GM18858 (cell line): ENCODE measurements around the gene ARHGAP24.
"Not testable (repeated sequence)": the region's sequence is repeated elsewhere in the genome, so short reads cannot be mapped to it uniquely, and the experiment has no call there.

Source experiments
- ATAC-seq: cut with Tn5 transposase; IDR thresholded peaks from one replicate; pipeline ENCODE4 v1.9.1; 2021; ENCODE audit not compliant: unreplicated experiment

The ARHGAP24 gene

GRCh38 chr4:85803856-85804255 is 328.9 kb downstream of the ARHGAP24 start:
- no peak for ATAC-seq

DNA sequence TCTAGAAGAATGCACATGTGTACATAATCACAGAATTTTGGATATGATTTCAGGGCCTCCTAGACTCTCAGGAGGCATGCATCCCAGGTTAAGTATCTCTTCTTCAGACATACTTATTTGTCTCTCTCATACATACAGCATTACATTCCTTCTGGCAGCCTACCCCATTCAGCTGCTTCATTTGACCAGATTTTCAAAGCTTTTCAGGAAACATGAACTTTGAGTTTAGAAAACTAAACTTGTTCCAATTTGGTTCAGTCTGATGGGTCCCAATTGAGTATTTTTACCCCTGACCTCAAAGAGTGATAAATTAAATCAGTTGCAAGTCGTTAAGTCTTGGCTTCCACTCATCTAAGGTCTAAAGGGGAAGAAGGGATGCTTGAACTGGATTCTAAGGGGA is 330.9 kb downstream of the ARHGAP24 start:
- ATAC-seq: no peak

DNA sequence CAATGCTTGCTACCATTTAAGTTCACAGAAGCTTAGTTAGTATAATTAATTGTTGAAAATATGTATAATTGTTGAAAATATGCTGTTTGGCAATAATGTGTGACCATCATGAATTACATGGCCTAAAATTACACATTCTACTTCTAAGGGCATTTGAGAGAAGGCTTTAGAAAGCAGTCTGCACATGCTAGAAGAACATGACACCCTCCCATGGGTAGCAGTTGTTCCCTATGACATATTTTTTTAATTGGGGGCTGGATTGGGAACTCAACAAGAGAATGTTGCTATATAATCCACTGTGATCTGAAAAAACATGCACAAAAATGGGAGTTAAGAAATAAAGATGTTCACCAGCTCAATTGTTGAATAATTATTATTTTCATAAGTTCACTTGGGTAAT is 331.4 kb downstream of the ARHGAP24 start:
- ATAC-seq: no peak

DNA sequence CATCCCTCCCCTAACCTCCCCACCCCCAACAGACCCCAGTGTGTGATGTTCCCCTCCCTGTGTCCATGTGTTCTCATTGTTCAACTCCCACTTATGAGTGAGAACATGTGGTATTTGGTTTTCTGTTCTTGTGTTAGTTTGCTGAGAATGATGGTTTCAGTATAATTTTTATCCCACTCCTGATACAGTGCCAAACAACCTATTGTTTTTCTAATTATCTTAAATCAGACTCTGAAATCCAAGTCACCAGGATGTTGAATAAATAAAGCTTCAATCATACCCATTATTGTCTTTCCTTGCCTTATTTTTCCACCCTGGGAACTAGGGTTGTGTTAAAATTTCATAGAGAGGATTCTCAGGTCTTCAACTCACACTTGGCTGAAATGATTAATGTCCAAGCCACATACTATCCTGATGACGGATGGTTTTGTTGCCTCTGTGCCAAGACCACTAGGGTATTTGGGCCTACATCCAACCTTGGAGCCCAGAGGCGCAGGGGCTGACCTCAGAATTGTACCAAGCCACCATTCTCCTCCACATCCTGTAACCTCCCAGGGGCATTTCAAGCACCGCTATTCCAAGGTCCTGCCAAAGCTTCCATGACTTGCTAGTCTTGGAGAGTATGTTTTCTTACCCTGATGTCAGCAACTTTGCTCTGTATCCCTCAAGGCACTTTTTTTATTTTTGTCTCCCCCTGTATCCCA is 332.4 kb downstream of the ARHGAP24 start:
- no peak for ATAC-seq

DNA sequence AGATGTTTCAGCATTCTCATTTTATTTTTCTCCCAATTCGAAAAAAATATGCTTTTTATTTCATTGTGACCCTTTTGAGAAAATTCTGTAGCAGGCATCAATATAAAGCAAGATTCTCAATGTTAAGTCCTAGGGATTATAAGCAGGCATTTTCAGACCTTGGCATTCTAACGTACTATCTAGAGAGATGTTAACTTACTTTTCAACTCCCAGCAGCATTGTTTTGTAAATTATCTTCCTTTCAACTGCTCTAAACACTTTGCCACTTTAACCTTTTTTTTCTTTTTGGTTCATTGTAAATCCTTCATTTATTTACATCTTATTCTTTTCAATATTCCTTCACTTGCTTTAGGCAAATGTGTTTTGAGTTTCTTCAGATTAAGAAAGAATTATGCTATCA is 333.2 kb downstream of the ARHGAP24 start:
- no peak for ATAC-seq

DNA sequence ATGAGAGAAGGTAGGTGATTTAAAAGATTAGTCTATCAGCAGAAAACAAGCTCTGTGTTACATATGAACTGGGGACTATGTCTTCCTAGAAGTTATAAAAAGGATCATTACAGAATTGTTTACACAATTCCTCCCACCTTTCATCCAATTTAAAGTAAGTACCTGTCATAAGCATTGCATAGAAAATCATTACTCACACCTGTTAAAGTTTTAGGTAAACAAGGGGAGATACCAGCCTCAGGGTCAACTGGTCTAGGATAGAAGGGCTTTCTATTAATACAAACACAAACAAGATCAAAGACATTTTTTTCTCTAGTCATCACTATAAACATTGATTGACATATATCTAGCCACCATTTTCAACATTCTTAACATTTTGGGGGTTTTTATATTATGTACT is 333.9 kb downstream of the ARHGAP24 start:
- no peak for ATAC-seq

- ATAC-seq: no peak
These were observed 337.8 kb downstream of the ARHGAP24 start for GRCh38 chr4:85812776-85813175.

DNA sequence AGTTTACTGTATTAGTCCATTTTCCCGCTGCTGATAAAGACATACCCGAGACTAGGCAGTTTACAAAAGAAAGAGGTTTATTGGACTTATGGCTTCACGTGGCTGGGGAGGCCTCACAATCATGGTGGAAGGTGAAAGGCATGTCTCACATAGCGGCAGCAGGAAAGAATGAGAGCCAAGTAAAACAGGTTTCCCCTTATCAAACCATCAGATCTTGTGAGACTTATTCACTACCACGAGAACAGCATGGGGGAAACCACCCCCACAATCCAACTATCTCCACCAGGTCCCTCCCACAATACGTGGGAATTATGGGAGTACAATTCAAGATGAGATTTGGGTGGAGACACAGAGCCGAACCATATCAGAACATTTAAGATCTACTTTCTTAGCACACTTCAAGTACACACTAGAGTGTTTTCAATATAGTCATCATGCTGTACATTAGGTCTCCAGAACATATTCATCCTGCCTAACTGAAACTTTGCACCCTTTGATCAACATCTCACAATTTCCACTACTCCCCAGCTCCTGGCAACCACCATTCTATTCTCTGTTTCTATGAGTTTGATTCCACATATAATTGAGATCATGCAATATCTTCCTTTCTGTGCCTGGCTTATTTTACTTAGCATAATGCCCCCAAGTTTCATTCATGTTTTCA is 341.0 kb downstream of the ARHGAP24 start:
- ATAC-seq: no peak

DNA sequence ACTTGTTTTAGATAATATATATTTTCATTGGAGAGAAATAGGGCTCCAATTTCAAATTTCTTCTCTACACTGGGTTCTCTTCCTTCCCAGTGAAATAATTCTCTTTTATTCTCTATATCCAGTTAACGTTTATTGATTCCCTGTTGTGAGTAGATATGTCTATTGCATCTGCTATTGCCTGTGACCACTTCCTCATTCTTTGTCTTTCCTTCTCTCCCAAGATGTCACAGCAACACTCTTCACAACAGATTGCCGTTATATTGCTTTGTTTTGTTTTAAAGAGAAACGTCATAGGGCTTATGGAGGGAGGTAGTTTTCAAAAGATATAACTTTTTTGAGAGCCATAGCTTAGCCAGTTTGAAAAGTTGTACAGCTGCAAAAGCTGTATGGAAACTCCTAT is 343.8 kb downstream of the ARHGAP24 start:
- ATAC-seq: no peak

- ATAC-seq: not testable (repeated sequence)
These were observed 345.2 kb downstream of the ARHGAP24 start for GRCh38 chr4:85820101-85820500.

- ATAC-seq: no peak
These were observed 346.9 kb downstream of the ARHGAP24 start for GRCh38 chr4:85821688-85822455.

DNA sequence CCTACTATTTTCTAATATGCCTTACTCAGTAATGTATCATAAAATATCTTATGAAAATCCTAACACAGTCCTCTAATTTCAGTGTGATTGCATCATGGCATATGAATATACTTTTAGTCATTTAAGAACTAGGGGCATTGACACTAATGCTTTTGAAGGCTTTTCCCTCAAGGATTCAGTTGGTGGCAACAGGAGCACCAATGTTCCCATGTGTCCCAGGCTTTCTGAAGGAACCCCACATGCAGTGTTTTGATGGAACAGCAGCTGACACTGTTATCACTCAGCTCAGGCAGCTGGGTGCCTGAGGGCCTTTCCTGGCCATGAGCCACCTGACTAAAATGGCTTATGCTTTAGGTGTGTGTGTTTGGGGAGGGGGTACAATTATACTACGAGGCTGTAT is 348.3 kb downstream of the ARHGAP24 start:
- ATAC-seq: no peak

- no peak for ATAC-seq
These were observed 349.4 kb downstream of the ARHGAP24 start for GRCh38 chr4:85824166-85824945.

DNA sequence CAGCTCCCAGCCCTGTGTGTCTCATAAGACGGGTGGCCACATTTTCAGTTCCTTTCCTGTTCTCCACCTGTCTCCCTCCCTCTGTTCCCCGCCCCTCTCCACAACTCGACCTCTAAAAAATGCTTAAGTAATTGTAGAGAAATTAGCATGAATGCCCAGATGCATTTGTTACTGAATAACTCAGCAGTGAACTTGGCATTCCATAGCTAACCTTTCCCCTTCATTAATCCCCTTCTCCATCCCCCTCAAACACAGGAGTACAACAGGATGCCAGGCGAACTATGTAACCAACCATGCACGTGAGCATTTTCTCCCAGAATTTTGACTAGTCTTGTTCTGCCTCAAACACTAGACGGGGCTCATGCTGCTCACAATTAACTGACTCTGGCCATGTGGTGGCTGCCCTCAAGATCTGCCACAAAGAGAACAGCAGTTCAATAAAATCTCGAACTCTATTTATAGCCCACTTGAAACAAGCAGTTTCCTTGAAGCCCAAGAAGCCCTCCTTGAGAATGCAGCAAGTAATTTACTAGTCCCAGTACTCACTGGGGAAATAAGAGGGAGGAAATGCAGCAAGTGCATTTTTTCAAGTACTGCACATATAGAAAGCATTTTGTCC is 351.2 kb downstream of the ARHGAP24 start:
- no peak for ATAC-seq

- no peak for ATAC-seq
These were observed 353.3 kb downstream of the ARHGAP24 start for GRCh38 chr4:85828027-85828890.

- ATAC-seq: no peak
These were observed 354.5 kb downstream of the ARHGAP24 start for GRCh38 chr4:85829276-85830051.

DNA sequence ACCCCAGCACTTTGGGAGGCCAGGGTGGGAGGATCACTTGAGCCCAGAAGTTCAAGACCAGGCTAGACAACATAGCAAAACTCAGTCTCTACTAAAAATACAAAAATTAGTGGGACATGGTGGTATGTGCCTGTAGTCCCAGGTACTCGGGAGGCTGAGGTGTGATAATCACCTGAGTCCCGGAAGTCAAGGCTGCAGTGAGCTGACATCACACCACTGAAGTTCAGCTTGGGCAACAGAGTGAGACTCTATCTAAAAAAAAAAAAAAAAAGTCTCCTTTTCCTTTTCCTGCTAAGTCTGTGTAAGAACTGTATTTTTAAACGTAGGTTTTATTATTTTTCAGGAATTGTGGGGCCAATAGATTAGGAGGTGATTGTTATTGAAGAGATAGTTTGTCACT is 356.7 kb downstream of the ARHGAP24 start:
- no peak for ATAC-seq

- no peak for ATAC-seq
These were observed 358.4 kb downstream of the ARHGAP24 start for GRCh38 chr4:85833302-85833701.

GRCh38 chr4:85834934-85835333 is 360.0 kb downstream of the ARHGAP24 start:
- ATAC-seq: no peak
